HEK293T (cell line): ENCODE measurements around the gene SEL1L3.

ENCODE experiments used
- BHLHE40 ChIP-seq: fragments of 450-650 bp; IDR thresholded peaks from 2 replicates; pipeline ENCODE4 v1.6.1; 2016; ENCODE audit warnings: mild to moderate bottlenecking, moderate library complexity, borderline replicate concordance
- ELF4 ChIP-seq: fragments of 450-650 bp; IDR thresholded peaks from 2 replicates; pipeline ENCODE4 v1.6.1; 2017; ENCODE audit warnings: antibody characterized with exemption
- FOXA1 ChIP-seq: fragments of 450-650 bp; IDR thresholded peaks from 2 replicates; pipeline ENCODE4 v1.6.1; 2016; ENCODE audit warnings: mild to moderate bottlenecking
- L3MBTL2 ChIP-seq: fragments of 450-650 bp; conservative IDR thresholded peaks from 2 replicates; pipeline ENCODE4 v1.6.1; 2016; ENCODE audit warnings: mild to moderate bottlenecking
- SP1 ChIP-seq: fragments of 450-650 bp; IDR thresholded peaks from 2 replicates; pipeline ENCODE4 v1.6.1; 2017
- SUZ12 ChIP-seq: fragments of 450-650 bp; IDR thresholded peaks from 2 replicates; pipeline ENCODE4 v1.6.1; 2016; ENCODE audit warnings: mild to moderate bottlenecking
- TARDBP ChIP-seq: fragments of 450-650 bp; IDR thresholded peaks from 2 replicates; pipeline ENCODE4 v1.6.1; 2016
- ZNF384 ChIP-seq: fragments of 450-650 bp; IDR thresholded peaks from 2 replicates; pipeline ENCODE4 v1.6.1; 2016
- TF ChIP-seq, protein P1 (sequence below): fragments of 450-650 bp; IDR thresholded peaks from 2 replicates; pipeline ENCODE4 v1.6.1; 2016

DNA sequence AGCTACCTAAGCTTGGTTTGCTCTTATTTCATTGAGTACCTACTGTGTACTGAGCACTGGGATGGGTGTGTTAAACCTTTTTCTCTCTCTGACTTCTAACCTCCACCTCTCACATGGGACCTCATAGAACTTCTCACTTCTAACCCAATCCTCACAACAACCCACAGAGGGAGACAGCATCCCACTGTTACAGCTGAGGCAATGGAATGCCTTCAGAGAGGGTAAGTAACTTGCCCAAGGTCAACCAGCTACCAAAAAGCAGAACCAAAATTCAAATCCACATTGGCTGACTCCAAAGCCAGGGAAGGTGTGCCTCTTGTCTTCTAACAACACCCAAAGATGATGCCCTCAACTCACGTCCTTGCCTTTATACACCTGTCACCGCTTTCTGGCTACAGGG lies 5.4 kb downstream of the SEL1L3 start:
- TF ChIP-seq SP1 (no peak), ELF4 (no peak), TARDBP (no peak), L3MBTL2 (no peak), ZNF384 (no peak), FOXA1 (no peak), BHLHE40 (no peak), SUZ12 (no peak)
- TF ChIP-seq, protein P1, sequence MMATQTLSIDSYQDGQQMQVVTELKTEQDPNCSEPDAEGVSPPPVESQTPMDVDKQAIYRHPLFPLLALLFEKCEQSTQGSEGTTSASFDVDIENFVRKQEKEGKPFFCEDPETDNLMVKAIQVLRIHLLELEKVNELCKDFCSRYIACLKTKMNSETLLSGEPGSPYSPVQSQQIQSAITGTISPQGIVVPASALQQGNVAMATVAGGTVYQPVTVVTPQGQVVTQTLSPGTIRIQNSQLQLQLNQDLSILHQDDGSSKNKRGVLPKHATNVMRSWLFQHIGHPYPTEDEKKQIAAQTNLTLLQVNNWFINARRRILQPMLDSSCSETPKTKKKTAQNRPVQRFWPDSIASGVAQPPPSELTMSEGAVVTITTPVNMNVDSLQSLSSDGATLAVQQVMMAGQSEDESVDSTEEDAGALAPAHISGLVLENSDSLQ: no peak
